Activated CD4-positive, alpha-beta T cell treated with anti-CD3 and anti-CD28 coated beads, Interleukin-2, amount 10 ng/mL, durations not matched to agents 7 days and 5 days (primary cell): Measurements from ENCODE around the gene BCLAF3. TPM values are rescaled to one million over a fixed set of nuclear protein-coding genes. Genes with fewer than 3 reads are reported as not detected.

Experiments
- CTCF ChIA-PET: fragments of 350-600 bp; sonication (Branson Sonifier 250); formaldehyde crosslinking; loops from one replicate; lab custom pipeline; 2021; ENCODE audit warnings: antibody characterized with exemption; lab: Charles Lee
- POLR2A ChIA-PET: fragments of 350-600 bp; sonication (Branson Sonifier 250); formaldehyde crosslinking; loops from one replicate; lab custom pipeline; 2021; ENCODE audit warnings: antibody characterized with exemption; lab: Charles Lee
- DNase-seq: peaks from one replicate; pipeline ENCODE4 v3.0.0-alpha.2; 2020
- H3K27ac Mint-ChIP-seq: one replicate; pipeline ENCODE4 v1.8.0; 2021; ENCODE audit warnings: mild to moderate bottlenecking, moderate library complexity, mixed read lengths
- H3K27me3 Mint-ChIP-seq: one replicate; pipeline ENCODE4 v1.8.0; 2021; ENCODE audit warnings: mixed read lengths
- H3K36me3 Mint-ChIP-seq: one replicate; pipeline ENCODE4 v1.8.0; 2021; ENCODE audit warnings: low read depth, mixed read lengths
- H3K4me1 Mint-ChIP-seq: one replicate; pipeline ENCODE4 v1.8.0; 2021; ENCODE audit warnings: mixed read lengths
- H3K4me3 Mint-ChIP-seq: one replicate; pipeline ENCODE4 v1.8.0; 2021; ENCODE audit warnings: mild to moderate bottlenecking, moderate library complexity, mixed read lengths
- H3K9me3 Mint-ChIP-seq: one replicate; pipeline ENCODE4 v1.8.0; 2021; ENCODE audit warnings: mixed read lengths
- total RNA-seq, 2 experiments: library from RNA; stranded (reverse); gene quantifications; one replicate each; pipeline ENCODE4 v1.2.3, GENCODE V29; 2021

Gene BCLAF3
- total RNA-seq, 2 experiments from 2014 or later = 6.8 to 7.3 TPM

DNA sequence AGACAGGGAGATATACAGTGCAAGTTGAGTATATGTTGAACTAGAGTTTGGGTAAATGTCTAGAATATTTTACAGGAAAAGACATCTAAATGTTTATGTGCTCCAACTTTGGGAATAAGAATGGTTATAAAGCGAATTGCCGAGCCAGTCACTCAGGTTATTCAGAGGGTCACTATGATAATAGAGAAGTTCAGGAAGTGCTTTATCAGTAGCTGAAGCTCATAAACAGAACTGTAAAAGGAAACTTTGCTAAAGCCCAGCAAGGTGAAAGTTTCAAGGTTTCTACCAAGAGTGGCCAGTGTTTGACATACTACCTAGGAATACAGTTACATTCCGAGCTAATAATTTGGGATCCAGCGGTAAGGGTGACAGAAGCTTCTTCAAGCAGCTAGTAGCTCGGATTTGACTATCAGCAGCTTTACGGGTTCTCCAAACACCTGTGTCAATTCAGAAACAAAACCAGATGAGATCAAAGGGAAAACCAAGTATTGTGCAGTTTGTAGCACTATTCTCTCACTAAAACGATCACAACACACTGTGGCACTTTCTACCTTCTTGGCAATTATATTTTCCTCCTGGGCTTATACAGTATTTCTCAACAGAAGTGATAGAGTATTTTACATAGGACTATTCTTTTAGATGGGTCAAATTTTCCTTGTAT, 17.2 kb upstream of the BCLAF3 start:
- POLR2A ChIA-PET = no interaction called here
- CTCF ChIA-PET = no interaction called here
- no peak overlapping the region for H3K4me3 Mint-ChIP-seq
- no peaks in the 10 kb centered on the region for H3K9me3 Mint-ChIP-seq
- peaks cover 3% of the 10 kb centered on the region for H3K27me3 Mint-ChIP-seq
- no peak for DNase-seq
- no peak overlapping the region for H3K27ac Mint-ChIP-seq
- peaks cover 4% of the 10 kb centered on the region for H3K4me1 Mint-ChIP-seq
- no peaks in the 10 kb centered on the region for H3K36me3 Mint-ChIP-seq

DNA sequence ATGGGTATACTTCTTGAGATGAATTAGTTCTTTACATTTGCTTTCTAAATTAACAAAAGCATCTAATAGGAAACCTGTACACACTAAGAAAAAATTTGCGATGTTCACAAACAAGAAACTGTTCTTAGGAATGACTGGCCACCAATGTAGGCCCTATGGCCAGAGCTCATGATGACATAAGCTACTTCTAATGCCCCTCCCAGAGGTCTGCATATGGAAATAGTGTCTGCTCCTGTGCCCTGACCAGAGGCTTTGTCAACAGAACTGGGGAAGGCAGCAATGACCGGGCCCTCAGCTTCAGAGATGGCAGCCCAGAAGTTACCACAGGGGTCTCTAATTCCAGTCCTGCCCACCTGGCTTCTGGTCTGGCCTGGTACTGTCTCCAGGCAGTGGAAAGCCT, 15.0 kb upstream of the BCLAF3 start:
- no peak for DNase-seq
- Mint-ChIP-seq H3K4me3 (no peak overlapping the region), H3K9me3 (no peaks in the 10 kb centered on the region), H3K36me3 (no peaks in the 10 kb centered on the region), H3K27ac (no peak overlapping the region), H3K4me1 (peaks cover 4% of the 10 kb centered on the region), H3K27me3 (peaks cover 3% of the 10 kb centered on the region)
- ChIA-PET POLR2A (no interaction called here), CTCF (interaction anchor here (1.0 kb wide), 1 partner anchor 87 kb away, joined by 5 read pairs; no protein-coding TSS in a partner anchor)

DNA sequence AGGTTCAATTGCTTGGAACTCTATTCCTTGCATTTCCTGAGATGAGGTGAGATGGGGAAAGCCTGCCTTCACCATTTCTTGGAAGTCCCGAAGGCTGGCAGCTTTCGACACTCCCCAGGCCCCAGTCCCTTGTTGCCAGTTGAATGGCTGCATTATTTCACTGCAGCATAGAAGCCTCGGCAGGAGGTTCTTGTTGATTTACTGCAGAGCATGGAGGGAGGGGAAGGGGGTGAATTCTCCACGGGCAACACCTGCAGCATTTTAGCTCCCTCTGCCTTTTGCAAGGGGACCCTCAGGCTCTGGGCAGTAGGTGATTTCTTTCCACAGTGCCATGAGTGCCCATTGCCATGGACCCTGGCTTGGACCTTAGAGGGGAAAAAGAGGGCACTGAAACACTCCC, 10.7 kb upstream of the BCLAF3 start:
- Mint-ChIP-seq H3K4me1 (no peaks in the 10 kb centered on the region), H3K27me3 (no peaks in the 10 kb centered on the region), H3K9me3 (no peaks in the 10 kb centered on the region), H3K4me3 (no peak overlapping the region), H3K27ac (no peak overlapping the region), H3K36me3 (no peaks in the 10 kb centered on the region)
- ChIA-PET POLR2A (no interaction called here), CTCF (no interaction called here)
- no peak for DNase-seq

DNA sequence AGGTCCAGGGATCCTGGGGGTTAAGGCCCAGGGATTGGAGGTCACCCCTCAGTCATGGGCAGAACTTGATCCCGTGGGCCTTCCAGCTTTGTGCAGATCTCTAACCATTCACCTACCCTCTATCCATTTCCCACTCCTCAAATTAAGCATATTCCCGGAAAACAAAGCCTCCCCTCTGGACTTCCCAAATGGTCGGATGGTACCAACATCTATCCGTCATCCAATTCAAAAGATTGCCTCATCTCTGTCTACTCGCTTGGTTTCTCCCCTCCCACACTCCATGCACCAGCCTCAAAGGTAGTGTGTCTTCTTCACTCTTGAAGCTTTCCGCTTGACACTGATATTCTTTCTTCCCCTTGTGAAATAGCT, 473 bp upstream of the BCLAF3 start:
- ChIA-PET POLR2A (no interaction called here), CTCF (interaction anchor here (0.9 to 1.3 kb wide), 3 partner anchors 28 to 58 kb away, joined by 3 to 4 read pairs (median 3); no protein-coding TSS in a partner anchor)
- peak; percentile 6 for DNase-seq
- Mint-ChIP-seq H3K4me3 (peak overlapping the region; percentile 79), H3K27me3 (peaks cover 2% of the 10 kb centered on the region), H3K36me3 (peaks cover 3% of the 10 kb centered on the region), H3K4me1 (peaks cover 19% of the 10 kb centered on the region), H3K9me3 (no peaks in the 10 kb centered on the region), H3K27ac (peak overlapping the region; percentile 88)

DNA sequence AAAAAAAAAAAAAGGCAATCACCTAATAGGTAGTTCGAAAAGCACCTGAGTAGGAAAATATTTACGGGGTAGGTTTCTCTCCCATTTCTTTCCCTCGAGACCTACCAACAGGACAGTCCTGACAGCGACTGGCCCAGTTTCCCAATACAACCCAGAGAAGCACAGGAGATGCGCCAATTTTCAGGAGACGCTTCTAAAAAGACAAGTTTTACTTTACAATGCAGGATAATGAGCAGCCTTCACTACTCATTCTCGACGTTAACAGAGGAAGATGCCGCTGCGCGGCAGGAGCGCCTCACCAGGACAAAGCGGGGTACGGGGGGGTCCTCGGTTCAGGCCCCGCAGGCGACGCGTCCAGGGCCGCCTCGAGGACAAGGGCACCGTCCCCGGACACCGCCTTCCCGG, 708 bp downstream of the BCLAF3 start:
- Mint-ChIP-seq H3K4me3 (peak overlapping the region; percentile 87), H3K27ac (peak overlapping the region; percentile 87), H3K36me3 (peaks cover 3% of the 10 kb centered on the region), H3K9me3 (no peaks in the 10 kb centered on the region), H3K4me1 (peaks cover 19% of the 10 kb centered on the region), H3K27me3 (no peaks in the 10 kb centered on the region)
- CTCF ChIA-PET = interaction anchor here (0.7 kb wide), 1 partner anchor 11 kb away, joined by 5 read pairs; no protein-coding TSS in a partner anchor
- POLR2A ChIA-PET = no interaction called here
- peak; percentile 26 for DNase-seq

DNA sequence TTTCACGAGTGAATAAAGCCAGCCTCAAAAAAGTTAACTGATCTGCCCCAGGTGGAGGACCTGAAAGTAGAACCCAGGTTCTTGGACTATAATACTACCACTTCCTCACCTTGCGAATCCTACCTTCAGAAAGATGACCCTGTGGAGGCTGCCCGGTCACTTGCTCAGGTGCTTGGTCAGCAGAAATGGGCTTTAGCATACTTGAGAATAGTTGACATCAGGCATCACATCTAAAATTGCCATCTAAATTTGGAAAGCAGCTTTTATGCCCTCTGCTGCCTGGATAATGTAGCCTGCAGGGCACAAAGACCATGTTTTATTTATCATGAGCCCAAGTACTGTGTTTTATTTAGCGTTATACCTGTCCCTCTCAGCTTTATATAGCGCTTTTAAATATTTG, 3.0 kb downstream of the BCLAF3 start:
- Mint-ChIP-seq H3K4me1 (peaks cover 16% of the 10 kb centered on the region), H3K27ac (no peak overlapping the region), H3K4me3 (no peak overlapping the region), H3K9me3 (no peaks in the 10 kb centered on the region), H3K27me3 (no peaks in the 10 kb centered on the region), H3K36me3 (peaks cover 3% of the 10 kb centered on the region)
- ChIA-PET CTCF (interaction anchor here (0.5 kb wide), 1 partner anchor 447 kb away, joined by 3 read pairs; no protein-coding TSS in a partner anchor), POLR2A (no interaction called here)
- DNase-seq = no peak

DNA sequence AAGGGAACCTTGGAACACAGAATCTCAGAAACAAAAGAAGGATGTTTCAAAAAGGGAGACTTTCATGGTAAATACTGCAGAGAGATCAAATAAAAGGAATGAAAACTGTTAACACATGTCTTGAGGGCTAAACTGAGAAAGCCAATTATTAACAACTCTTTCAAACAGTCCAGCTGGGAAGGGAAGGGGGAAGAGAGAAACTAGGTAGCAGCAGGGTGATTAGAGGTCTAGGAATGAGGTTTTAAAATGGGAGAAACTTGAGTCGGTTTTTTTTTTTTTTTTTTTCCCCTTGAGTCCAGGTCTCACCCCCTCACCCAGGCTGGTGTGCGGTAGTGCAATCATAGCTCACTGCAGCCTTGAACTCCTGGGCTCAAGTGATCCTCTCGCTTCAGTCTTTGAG, 4.3 kb downstream of the BCLAF3 start:
- Mint-ChIP-seq H3K27ac (no peak overlapping the region), H3K4me1 (peaks cover 14% of the 10 kb centered on the region), H3K9me3 (no peaks in the 10 kb centered on the region), H3K27me3 (no peaks in the 10 kb centered on the region), H3K36me3 (peaks cover 3% of the 10 kb centered on the region), H3K4me3 (no peak overlapping the region)
- CTCF ChIA-PET = interaction anchor here (0.7 kb wide), 1 partner anchor 110 kb away, joined by 3 read pairs; no protein-coding TSS in a partner anchor
- DNase-seq = no peak
- POLR2A ChIA-PET = no interaction called here

DNA sequence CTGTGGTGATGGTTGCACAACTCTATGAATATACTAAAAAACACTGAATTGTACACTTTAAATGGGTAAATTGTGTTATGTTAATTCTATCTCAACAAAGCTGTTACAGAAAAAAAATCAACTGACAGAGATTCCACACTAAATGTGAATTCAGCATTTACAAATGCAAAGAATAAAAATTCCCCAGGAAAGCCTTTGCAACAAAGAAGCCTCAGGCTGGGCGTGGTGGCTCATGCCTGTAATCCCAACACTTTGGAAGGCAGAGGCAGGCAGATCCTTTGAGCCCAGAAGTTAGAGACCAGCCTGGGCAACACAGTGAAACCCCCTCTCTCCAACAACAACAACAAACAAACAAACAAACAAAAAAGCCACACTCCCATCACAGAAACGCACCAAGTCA, 8.9 kb downstream of the BCLAF3 start:
- Mint-ChIP-seq H3K36me3 (peaks cover 9% of the 10 kb centered on the region), H3K4me3 (no peak overlapping the region), H3K27ac (no peak overlapping the region), H3K4me1 (peaks cover 5% of the 10 kb centered on the region), H3K9me3 (peaks cover 7% of the 10 kb centered on the region), H3K27me3 (no peaks in the 10 kb centered on the region)
- ChIA-PET POLR2A (no interaction called here), CTCF (no interaction called here)
- no peak for DNase-seq

DNA sequence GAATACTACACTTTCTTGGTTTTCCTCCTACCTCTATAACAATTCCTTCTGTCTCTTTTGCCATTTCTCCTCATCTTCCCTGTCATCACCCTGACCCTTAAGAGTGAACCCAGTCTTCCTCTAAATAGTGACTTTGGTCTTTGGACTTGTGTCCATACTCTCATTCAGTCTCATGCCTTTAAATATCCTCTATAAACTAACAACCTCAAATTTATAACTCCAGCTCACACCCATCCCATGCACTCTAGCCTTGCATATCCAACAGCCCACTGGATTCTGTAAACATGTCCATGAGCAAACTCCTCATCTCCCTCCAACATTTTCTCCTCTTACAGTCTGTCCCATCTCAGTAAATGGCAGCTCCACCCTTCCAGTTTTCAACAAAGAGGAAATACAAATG, 15.0 kb downstream of the BCLAF3 start:
- Mint-ChIP-seq H3K4me3 (no peak overlapping the region), H3K27ac (no peak overlapping the region), H3K36me3 (peaks cover 14% of the 10 kb centered on the region), H3K27me3 (no peaks in the 10 kb centered on the region), H3K4me1 (peaks cover 7% of the 10 kb centered on the region), H3K9me3 (peaks cover 7% of the 10 kb centered on the region)
- ChIA-PET CTCF (no interaction called here), POLR2A (no interaction called here)
- DNase-seq = no peak

DNA sequence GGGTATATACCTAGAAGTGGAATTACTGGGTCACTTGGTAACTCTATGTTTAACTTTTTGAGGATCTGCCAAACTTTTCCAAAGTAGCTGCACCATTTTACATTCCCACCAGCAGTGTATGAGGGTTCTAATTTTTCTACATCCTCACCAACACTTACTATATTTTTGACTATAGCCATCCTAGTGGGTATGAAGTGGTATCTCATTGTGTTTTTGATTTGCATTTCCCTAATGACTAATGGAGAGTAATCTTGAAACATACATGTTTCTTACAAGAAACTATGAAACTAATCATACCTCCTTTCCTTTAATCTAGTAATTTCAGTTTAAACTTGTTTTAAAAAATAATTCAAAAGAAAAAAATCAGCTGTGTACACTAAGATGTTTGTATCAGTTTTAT, 17.9 kb downstream of the BCLAF3 start:
- ChIA-PET CTCF (no interaction called here), POLR2A (no interaction called here)
- Mint-ChIP-seq H3K36me3 (peaks cover 9% of the 10 kb centered on the region), H3K4me3 (no peak overlapping the region), H3K9me3 (peaks cover 3% of the 10 kb centered on the region), H3K27ac (no peak overlapping the region), H3K4me1 (peaks cover 4% of the 10 kb centered on the region), H3K27me3 (no peaks in the 10 kb centered on the region)
- DNase-seq = no peak

DNA sequence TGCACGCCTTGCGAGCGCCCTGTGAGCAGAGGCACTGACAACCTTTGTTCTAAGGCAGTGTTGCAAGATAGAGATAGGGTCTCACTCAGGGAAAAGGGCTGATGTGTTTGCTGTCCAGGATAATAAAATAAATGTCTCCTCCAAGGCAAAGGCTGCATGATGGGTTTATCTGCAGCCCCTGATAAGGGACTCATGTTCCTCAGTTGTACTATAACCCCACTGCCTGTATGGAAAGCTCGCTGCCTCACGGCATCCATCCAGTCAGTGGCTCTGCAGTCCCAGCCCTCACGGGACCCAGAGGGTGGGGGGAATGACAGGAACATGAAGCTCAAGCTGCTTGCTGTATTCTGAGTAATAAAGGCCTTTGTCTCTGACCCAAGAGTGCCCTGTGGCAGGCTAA, 22.6 kb downstream of the BCLAF3 start:
- no peak overlapping the region for H3K4me3 Mint-ChIP-seq
- H3K4me1 Mint-ChIP-seq = peaks cover 11% of the 10 kb centered on the region
- H3K9me3 Mint-ChIP-seq = no peaks in the 10 kb centered on the region
- no peak for DNase-seq
- H3K36me3 Mint-ChIP-seq = peaks cover 20% of the 10 kb centered on the region
- POLR2A ChIA-PET = no interaction called here
- H3K27ac Mint-ChIP-seq = no peak overlapping the region
- no peaks in the 10 kb centered on the region for H3K27me3 Mint-ChIP-seq
- CTCF ChIA-PET = no interaction called here

DNA sequence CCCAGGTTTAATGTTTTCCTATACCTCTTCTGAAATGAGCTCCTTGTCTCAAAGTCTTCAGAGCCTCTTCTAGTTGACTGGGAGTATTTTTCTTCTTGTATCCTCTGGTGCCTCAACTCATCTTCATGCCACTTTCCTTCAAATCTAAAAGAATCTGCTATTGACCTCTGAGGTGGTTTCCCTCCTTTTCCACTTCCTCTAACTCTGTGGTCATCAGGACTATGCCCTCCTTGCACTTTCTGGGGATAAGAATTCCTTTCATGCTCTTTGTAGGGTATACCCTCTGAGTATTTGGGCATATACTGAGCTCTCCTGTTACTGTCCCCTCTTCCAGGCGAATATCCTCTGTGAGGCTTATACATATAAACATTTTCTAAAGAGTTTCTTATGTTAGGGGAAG, 24.8 kb downstream of the BCLAF3 start:
- H3K9me3 Mint-ChIP-seq = no peaks in the 10 kb centered on the region
- CTCF ChIA-PET = interaction anchor here (1.1 kb wide), 1 partner anchor 17 kb away, joined by 4 read pairs; no protein-coding TSS in a partner anchor
- H3K27me3 Mint-ChIP-seq = no peaks in the 10 kb centered on the region
- DNase-seq = no peak
- no peak overlapping the region for H3K27ac Mint-ChIP-seq
- peaks cover 11% of the 10 kb centered on the region for H3K4me1 Mint-ChIP-seq
- POLR2A ChIA-PET = no interaction called here
- peaks cover 22% of the 10 kb centered on the region for H3K36me3 Mint-ChIP-seq
- no peak overlapping the region for H3K4me3 Mint-ChIP-seq

DNA sequence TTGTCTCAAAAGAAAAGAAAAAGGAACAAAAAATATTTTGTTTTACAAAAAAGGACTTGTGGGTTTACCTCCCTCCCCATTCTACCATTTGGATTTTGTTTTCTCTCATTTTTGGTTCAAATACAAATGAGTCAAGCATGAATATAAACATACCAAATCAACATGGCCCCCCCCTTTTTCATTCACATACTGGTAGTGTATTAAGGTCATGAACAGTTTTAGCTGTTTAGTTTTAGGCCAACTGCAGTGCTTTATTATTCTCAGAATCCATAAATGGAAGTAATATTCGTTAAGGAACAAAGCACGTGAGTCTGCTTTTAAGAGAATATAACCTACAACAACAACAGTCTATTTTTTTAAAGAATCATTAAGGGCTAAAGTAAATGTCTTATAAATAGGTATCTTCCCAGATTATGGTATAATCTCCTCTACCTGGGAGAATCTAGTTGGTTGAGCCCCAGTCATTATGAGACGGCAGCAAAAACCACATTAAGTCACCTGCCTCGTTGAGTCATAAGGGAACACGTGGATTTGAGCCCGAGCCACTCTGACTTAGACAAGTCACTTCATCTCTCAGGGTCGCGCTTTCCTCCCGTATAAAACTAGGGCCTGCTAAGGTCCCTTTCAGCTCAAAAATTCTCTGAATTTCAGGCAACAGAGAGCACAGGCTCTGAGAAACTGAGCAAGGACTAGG, 26.7 kb downstream of the BCLAF3 start:
- DNase-seq = peak; percentile 19
- no peaks in the 10 kb centered on the region for H3K27me3 Mint-ChIP-seq

More for the DNA sequence above, 26.7 kb downstream of the BCLAF3 start:
- Mint-ChIP-seq H3K9me3 (no peaks in the 10 kb centered on the region), H3K27ac (no peak overlapping the region), H3K4me3 (no peak overlapping the region), H3K4me1 (peaks cover 11% of the 10 kb centered on the region), H3K36me3 (peaks cover 24% of the 10 kb centered on the region)
- ChIA-PET POLR2A (no interaction called here), CTCF (interaction anchor here (1.2 kb wide), 1 partner anchor 27 kb away, joined by 3 read pairs; no protein-coding TSS in a partner anchor)
